ENCODE measurements around the gene DPM2.
A peak's percentile ranks its signal among the peaks of the same experiment; 100 is the strongest.

The DPM2 gene

GRCh38 chr9:127937388-127938297 lies at the start of gene DPM2:
Gene DPM2, minus strand, starts transcription at chr9:127937854. Its CDS starts 34 bp downstream, at chr9:127937820.
- DNase-seq: peak; percentile 97

DNA sequence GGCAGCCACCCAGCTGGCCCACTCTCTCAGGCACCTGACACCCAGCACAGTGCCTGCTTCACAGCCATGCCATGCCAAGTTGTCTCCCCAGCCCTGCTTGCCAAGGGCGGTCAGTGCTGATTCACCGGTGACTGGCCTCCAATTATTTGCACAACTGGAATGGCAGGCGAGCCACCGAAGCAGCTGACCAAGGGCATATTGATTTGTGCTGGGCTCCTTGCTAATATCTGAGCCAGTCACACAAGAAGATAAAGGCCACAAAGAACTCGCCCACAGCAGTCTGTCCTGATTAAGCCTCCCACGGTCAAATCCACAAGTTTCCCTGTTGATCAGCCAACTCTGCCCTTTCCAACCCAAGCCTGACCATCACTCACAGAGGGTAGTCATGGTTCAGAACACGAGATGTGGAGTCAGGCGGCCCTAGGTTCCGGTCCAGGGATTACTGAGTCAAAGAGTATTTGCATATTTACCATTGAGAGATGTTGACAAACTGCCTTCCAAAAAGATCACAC lies 49.5 kb upstream of the DPM2 start:
- peak; percentile 89 for DNase-seq

DNA sequence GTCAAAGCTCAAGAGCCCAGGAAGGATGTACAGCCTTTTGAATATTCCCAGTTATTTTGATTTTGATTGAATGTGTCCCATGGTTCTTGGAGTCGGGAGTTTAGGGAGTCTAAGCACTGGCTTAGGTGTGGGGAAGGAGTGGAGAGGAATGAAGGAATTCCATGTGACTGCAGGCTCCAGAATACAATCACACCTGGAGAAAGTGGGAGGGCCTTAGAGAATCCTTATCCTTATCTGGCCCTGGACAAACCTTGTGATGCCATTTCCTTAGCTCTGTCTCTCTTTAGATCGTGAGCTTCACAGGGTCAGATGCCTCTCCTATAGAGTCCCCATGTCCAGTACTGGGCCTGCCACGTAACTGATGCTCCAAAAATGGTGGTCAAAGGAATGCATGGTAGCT lies 47.4 kb upstream of the DPM2 start:
- no peak for DNase-seq

DNA sequence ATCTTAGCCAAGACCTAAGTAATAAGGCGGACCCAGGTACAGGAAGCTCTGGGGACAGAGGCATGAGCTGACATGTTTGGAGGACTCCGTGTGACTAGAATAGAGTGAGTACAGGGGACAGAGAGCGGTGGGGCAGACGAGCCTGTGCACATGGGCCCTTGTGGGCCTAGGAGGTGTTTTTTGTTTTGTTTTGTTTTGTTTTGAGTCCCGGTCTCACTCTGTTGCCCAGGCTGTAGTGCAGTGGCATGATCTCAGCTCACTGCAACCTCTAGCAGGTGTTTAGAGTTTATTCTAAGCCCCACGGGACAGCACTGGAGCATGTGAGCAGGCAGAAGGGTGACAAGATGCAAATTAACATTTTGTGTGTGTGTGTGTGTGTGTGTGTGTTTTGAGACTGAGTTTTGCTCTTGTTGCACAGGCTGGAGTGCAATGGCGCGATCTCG lies 46.2 kb upstream of the DPM2 start:
- DNase-seq: peak; percentile 39

DNA sequence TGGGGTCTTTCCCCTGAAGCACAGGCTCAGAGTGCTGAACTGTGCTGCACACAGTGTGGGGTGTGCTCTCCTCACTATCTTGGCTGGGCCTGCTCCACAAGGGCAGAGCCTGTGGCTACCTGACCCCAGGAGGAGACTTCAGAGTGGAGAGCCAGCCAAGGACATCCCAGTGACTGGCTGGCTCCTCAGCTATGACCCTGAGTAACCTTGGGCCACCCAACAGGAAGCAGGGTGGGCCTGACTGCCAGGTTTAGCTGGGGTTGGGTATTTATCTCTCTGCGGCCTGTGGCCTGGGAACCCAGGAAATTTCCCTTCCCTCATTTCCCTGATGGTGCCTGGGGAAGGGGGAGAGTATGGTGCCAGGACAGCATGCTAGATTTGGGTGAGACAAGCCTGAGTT lies 45.3 kb upstream of the DPM2 start:
- DNase-seq: no peak

DNA sequence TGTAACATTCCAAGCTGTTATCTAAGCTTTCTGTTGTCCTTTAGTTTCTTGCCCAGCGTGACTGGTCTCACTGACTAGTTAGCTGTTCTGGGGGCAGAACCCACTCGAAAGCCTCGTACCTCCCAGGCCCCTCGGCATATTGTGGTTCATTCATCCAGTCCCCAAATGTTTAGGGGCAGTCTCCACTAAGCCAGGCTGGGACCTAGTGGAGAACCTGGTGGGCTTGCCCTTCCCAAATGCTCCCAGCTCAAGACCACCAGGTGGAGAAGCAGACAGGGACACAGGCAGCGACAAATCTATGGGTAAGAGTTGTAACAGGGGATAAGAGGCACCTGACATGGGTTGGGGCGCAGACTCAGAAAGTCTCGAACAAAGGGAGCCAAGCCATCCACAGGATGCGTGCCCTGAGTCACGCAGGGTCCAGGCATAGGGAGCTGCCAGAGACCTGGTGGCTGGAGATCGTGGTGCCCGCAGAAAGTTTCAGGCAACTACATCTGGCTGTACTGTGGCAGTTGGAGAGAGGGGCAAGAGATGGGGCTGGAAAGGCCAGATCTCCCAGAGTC lies 44.0 kb upstream of the DPM2 start:
- DNase-seq: no peak

- peak; percentile 97 for DNase-seq
Measured at GRCh38 chr9:127980706-127981558, 43.3 kb upstream of the DPM2 start, which contains the start of gene EEIG1. Gene EEIG1, minus strand, starts transcription at chr9:127980989. Its CDS starts 852 bp downstream, at chr9:127980137.

GRCh38 chr9:127980060-127980705 lies 42.5 kb upstream of the DPM2 start:
- peak; percentile 89 for DNase-seq

- DNase-seq: peak; percentile 88
Measured at GRCh38 chr9:127979333-127980059, 41.8 kb upstream of the DPM2 start.

- no peak for DNase-seq
Measured at GRCh38 chr9:127979015-127979332, 41.3 kb upstream of the DPM2 start.

GRCh38 chr9:127977884-127978647 lies 40.4 kb upstream of the DPM2 start:
- DNase-seq: peak; percentile 71

DNA sequence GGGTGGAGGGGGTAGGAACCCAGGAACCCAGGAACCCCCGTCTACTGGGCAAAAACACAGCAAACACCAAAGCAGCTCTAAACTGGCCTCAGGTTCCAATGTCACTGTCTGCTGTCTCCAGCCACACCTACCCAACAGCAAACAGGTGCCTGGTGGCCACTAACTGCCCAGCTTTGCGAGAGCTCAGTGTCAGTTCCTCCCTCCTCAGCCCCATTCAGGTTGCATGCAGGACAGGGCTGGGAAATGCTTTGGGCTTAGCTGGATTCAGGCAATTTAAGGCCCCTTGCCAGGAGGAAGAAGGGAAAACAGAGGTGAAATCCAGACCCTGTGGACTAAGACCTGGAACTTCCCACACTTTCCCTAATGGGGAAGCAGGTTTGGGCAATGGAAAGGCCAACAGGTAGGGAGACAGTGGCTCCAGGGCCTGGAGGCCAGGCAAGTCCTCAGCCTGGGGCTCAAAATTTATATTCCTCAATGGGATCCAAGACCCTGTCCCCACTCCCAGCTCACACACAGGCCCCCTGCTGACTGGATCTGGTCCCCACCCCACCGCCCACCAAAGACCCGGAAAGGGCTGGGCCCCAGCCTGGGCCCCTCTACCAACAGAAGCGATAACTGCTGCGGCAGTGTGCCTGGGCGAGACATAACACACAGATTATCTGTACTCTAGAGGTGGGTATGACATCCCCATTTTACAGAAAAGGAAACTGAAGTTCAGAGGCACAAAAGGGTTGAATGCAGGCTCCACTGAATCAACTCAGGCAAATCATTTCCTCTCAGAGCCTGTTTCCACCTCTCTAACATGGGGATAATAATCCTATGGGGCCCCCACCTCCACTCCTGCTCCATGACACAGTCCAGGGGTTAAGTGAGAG lies 39.6 kb upstream of the DPM2 start:
- peak; percentile 86 for DNase-seq

GRCh38 chr9:127976498-127976897 lies 38.8 kb upstream of the DPM2 start:
- DNase-seq: peak; percentile 99

DNA sequence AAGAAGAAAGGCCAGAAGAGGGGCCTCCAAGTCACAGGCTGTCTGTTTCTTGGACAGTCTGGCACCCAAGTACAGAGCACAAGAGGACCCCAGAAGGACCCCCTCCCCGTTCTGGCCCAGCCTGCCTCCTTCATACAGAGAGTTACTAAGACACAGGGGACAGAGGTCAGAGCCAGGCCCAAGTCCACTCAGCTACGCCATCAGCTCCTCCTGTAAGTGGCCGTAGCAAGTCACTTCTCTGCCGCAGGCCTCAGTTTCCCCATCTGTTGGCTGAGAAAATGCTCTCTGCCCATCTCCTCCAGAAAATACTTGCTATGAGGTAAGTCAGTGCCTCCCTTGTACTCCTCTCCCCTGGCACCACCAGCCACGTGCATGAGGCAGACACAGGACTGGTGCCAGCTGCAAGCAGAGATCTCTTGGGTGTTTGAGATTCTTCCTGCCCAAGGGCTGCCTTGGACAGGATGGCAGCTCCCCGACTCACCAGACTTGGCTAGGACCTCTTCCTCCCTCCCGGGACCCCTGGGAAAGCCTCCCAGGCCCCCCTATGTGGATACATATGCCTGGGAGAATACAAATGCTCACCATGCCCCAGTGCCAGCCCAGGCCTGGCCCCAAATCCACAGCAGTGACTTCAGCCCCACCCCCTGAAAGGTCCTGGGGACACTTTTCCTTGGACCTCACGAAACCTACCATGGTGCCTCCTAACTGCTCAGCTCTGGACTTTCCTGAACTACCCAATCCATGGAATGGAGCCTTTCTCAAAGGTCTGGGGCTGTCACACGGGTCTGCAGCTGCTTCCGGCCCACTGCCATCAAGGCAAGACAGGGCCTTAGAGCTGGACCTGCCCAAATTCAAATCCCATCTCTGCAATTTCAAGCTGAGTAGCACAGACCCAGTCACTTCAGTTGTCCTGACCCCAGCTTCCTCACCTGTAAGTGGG lies 38.0 kb upstream of the DPM2 start:
- DNase-seq: no peak

DNA sequence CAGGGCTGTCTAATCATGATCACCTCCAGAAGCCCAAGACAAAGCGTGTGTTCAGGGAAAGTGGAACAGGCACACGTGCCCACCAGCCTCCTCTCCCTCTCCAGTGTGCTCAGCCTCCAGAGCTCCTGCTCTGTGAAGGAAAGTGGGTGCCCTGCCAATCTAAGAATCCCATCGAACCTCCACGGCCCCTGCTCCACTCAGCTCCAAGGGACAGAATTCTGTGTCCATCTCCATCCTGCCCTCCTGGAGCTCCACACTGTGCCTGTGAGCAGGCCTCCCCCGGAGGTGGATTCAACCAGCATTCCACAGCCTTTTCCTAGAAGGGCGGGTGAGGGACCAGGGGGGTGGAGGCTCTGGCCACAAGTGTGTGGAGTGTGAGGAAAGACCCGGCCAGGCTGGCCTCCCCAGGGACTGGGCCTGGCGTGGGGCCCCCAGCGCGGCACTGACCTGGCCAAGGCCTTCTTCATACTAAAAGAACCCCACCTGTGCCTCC lies 37.2 kb upstream of the DPM2 start:
- DNase-seq: no peak

DNA sequence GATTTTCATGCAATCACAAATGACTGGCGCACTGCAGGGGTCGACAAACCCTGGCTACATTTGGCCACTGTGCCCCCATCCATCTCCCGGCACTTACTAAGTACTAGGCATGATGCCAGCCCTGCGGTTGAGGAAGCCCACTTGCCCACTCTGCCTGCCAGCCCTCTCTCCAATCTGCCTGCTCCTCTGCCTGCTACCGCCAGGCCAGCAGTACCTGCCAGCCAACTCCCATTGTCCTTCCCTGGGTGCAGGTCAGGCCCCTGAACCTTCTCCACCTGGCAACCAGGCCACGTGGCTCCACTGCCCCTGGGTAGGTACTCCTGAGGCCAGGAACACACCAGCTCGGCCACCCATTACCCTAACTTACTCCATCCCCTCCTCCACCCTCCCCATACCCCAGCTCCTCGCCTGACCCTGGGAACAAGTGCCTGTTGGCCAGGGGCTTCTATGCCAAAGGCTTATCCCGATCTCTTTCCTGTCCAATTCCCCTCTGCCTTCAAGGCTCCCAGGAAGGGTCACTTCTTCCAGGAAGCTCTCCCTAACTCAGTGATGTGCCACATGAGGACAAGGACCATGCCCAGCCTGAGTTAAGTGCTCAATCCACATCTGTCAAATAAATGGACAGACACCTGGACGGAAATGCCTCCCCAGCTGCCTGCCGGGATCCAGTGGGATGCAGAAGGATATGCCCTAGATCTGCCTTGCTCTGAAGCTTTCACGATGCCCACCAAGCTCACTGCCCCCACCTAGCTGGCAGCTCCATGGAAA lies 36.5 kb upstream of the DPM2 start:
- peak; percentile 63 for DNase-seq

- DNase-seq: peak; percentile 68
Measured at GRCh38 chr9:127973169-127974000, 35.7 kb upstream of the DPM2 start.

Measured in DMS53 (cell line).